ENCODE results near the gene PERP.

Gene PERP

DNA sequence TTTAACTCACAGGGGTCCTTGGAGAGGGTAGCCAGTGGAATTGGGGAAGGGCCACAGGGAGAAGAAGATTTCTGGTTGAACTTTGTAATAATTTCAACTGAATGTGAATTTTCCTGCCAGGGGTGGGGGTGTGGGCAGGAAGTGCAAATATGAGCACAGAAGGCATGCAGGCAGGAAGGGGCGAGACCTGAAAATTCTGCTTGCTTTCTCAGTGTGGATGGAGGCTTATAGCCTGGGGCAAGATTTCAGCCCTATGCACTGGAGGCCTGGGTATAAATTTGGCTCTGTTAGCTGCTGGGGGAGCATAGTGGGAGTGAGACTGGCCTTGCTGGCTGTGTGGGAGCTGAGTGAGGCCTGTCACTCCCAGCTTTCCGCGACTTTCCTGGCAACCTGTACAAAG lies 54.4 kb downstream of the PERP start:
- no peak for DNase-seq (ENCODE audit: low read depth)
- TF ChIP-seq, protein P1, sequence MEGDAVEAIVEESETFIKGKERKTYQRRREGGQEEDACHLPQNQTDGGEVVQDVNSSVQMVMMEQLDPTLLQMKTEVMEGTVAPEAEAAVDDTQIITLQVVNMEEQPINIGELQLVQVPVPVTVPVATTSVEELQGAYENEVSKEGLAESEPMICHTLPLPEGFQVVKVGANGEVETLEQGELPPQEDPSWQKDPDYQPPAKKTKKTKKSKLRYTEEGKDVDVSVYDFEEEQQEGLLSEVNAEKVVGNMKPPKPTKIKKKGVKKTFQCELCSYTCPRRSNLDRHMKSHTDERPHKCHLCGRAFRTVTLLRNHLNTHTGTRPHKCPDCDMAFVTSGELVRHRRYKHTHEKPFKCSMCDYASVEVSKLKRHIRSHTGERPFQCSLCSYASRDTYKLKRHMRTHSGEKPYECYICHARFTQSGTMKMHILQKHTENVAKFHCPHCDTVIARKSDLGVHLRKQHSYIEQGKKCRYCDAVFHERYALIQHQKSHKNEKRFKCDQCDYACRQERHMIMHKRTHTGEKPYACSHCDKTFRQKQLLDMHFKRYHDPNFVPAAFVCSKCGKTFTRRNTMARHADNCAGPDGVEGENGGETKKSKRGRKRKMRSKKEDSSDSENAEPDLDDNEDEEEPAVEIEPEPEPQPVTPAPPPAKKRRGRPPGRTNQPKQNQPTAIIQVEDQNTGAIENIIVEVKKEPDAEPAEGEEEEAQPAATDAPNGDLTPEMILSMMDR (conservative IDR thresholded peaks at IDR 0.05; ENCODE audit: low read depth, low read length) = no peak

DNA sequence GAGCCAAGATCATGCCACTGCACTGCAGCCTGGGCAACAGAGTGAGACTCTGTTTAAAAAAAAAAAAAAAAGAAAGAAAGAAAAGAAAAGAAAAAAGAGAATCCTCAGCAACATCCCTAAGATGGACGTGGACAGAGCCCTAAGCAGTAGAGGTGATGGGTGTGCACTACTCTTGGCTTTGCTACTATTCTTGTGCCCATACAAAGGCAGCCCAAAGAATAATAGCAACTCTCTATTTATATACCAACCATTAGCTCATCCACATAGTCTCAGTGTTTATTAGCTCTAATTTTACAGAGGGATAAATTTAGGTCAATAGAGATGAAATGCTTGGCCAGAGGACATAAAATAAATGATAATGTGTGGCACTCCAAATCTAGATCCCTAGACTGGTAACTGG lies 62.2 kb downstream of the PERP start:
- TF ChIP-seq, protein P1 (conservative IDR thresholded peaks at IDR 0.05; ENCODE audit: low read depth, low read length) = no peak
- DNase-seq (ENCODE audit: low read depth) = no peak
- no peak overlapping the region for H3K4me3 ChIP-seq (ENCODE audit: low read length)

More for the DNA sequence above, 54.4 kb downstream of the PERP start:
- H3K4me3 ChIP-seq (ENCODE audit: low read length) = no peak overlapping the region

DNA sequence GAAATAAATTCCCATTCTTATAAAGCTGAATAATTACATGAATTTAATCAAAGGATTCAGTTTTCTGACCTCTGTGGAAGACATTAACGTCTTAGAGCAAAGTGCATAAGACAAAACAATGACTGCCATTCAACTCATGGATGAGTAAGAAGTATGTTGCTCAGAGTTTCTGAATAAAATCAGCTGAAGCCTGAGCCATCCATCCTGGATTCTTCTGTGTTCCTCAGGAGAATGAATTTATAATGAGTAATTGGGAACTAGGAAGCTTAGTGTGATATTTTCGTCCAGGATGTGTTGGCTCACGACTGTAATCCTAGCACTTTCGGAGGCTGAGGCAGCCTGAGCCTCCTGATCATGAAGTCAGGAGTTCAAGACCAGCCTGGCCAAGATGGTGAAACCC lies 62.8 kb downstream of the PERP start:
- no peak overlapping the region for H3K4me3 ChIP-seq (ENCODE audit: low read length)
- TF ChIP-seq, protein P1 (conservative IDR thresholded peaks at IDR 0.05; ENCODE audit: low read depth, low read length) = no peak
- DNase-seq (ENCODE audit: low read depth) = peak; percentile 4

Measured in retinal pigment epithelial cell (primary cell).